Liver (tissue), 9 donors: ENCODE data around the gene DSCAM. TPM values are rescaled to one million over a fixed set of nuclear protein-coding genes. Genes with fewer than 3 reads are reported as not detected.

Experiments
- DNase-seq: peaks from one replicate; pipeline ENCODE4 v3.0.0-alpha.2; 2017; ENCODE audit warnings: low spot score
- H3K27ac ChIP-seq, 2 donors: one replicate each; pipeline ENCODE4 v1.7.0; 2013; ENCODE audit warnings: inconsistent platforms in 2 of 2, low read length in 2 of 2, control low read depth in 1 of 2, low read depth in 1 of 2, mild to moderate bottlenecking in 1 of 2
- H3K27me3 ChIP-seq, 4 donors: one replicate each; pipeline versions ENCODE4 v1.6.1 to v1.7.0; 2013; ENCODE audit warnings: low read length in 3 of 4, inconsistent platforms in 1 of 4, mild to moderate bottlenecking in 1 of 4, moderate library complexity in 1 of 4; ENCODE audit not compliant: control insufficient read depth in 4 of 4, insufficient read depth in 4 of 4
- H3K36me3 ChIP-seq, 4 donors: one replicate each; pipeline versions ENCODE4 v1.6.1 to v1.7.0; 2013; ENCODE audit warnings: low read length in 3 of 4, mild to moderate bottlenecking in 3 of 4, low read depth in 1 of 4, moderate library complexity in 1 of 4; ENCODE audit not compliant: control insufficient read depth in 4 of 4, insufficient read depth in 3 of 4
- H3K4me1 ChIP-seq, 4 donors: one replicate each; pipeline versions ENCODE4 v1.6.1 to v1.7.0; 2013; ENCODE audit warnings: low read length in 3 of 4, mild to moderate bottlenecking in 3 of 4, moderate library complexity in 1 of 4; ENCODE audit not compliant: control insufficient read depth in 4 of 4, insufficient read depth in 4 of 4
- H3K4me3 ChIP-seq, 3 donors: one replicate each; pipeline versions ENCODE4 v1.6.1 to v1.7.0; 2013; ENCODE audit warnings: low read length in 3 of 3, control low read depth in 1 of 3, low read depth in 1 of 3, mild to moderate bottlenecking in 1 of 3
- H3K9ac ChIP-seq, 2 donors: one replicate each; pipeline ENCODE4 v1.7.0; 2013; ENCODE audit warnings: low read length in 2 of 2, mild to moderate bottlenecking in 2 of 2, moderate library complexity in 2 of 2, control low read depth in 1 of 2, low read depth in 1 of 2
- H3K9me3 ChIP-seq, 4 donors: one replicate each; pipeline versions ENCODE4 v1.6.1 to v1.7.0; 2013; ENCODE audit warnings: low read length in 3 of 4; ENCODE audit not compliant: control insufficient read depth in 4 of 4
- EGR1 ChIP-seq, 2 donors: IDR thresholded peaks; 2 replicates each; pipeline ENCODE4 v1.6.1; 2016 to 2018; ENCODE audit warnings: antibody characterized with exemption in 2 of 2, low read depth in 2 of 2
- FOXA1 ChIP-seq: IDR thresholded peaks from 2 replicates; pipeline ENCODE4 v1.6.1; 2016; ENCODE audit warnings: antibody characterized with exemption
- FOXA2 ChIP-seq: IDR thresholded peaks from 2 replicates; pipeline ENCODE4 v1.6.1; 2016; ENCODE audit warnings: antibody characterized with exemption
- GABPA ChIP-seq, 2 donors: IDR thresholded peaks in 1 of 2; conservative IDR thresholded peaks in 1 of 2; 2 replicates each; pipeline ENCODE4 v1.6.1; 2016; ENCODE audit warnings: antibody characterized with exemption in 2 of 2, mild to moderate bottlenecking in 1 of 2, moderate library complexity in 1 of 2
- HNF4A ChIP-seq, 2 donors: conservative IDR thresholded peaks; 2 replicates each; pipeline ENCODE4 v1.6.1; 2016; ENCODE audit warnings: antibody characterized with exemption in 2 of 2, mild to moderate bottlenecking in 2 of 2
- HNF4G ChIP-seq: IDR thresholded peaks from 2 replicates; pipeline ENCODE4 v1.6.1; 2016; ENCODE audit warnings: antibody characterized with exemption
- JUND ChIP-seq, 2 donors: IDR thresholded peaks; 2 replicates each; pipeline ENCODE4 v1.6.1; 2016; ENCODE audit warnings: antibody characterized with exemption in 2 of 2
- NR2F2 ChIP-seq: IDR thresholded peaks from 2 replicates; pipeline ENCODE4 v1.6.1; 2016; ENCODE audit warnings: antibody characterized with exemption
- RAD21 ChIP-seq, 2 donors: IDR thresholded peaks; 2 replicates each; pipeline ENCODE4 v1.6.1; 2016; ENCODE audit warnings: antibody characterized with exemption in 2 of 2, mild to moderate bottlenecking in 2 of 2
- REST ChIP-seq: IDR thresholded peaks from 2 replicates; pipeline ENCODE4 v1.6.1; 2016; ENCODE audit warnings: antibody characterized with exemption, mild to moderate bottlenecking
- RXRA ChIP-seq, 2 donors: IDR thresholded peaks; 2 replicates each; pipeline ENCODE4 v1.6.1; 2017 to 2018; ENCODE audit warnings: antibody characterized with exemption in 2 of 2, mild to moderate bottlenecking in 1 of 2
- TAF1 ChIP-seq: conservative IDR thresholded peaks from 2 replicates; pipeline ENCODE4 v1.6.1; 2016; ENCODE audit warnings: antibody characterized with exemption, mild to moderate bottlenecking
- YY1 ChIP-seq: IDR thresholded peaks from 2 replicates; pipeline ENCODE4 v1.6.1; 2016; ENCODE audit warnings: antibody characterized with exemption, mild to moderate bottlenecking
- WGBS: extraction: QIAGEN DNeasy Blood & Tissue Kit; methylation state at CpG from one replicate; pipeline ENCODE4 v1.1.7; 2013; 5-methylcytosine and 5-hydroxymethylcytosine counted together
- polyA plus RNA-seq, 2 donors: library from polyadenylated mRNA; stranded (reverse) in 1 of 2; unstranded in 1 of 2; fragments of 200-250 nt in 1 of 2; fragments of >200 nt in 1 of 2; fragmentation: Nextera tagmentation in 1 of 2; extraction: Ambion mirVana in 1 of 2; gene quantifications; one replicate each; pipeline versions ENCODE4 v1.2.1 to v1.2.3, GENCODE V29; 2013 to 2015
- total RNA-seq, 2 donors: library from RNA; depleted of rRNA; stranded (reverse); fragments of >200 nt; gene quantifications; one replicate each; pipeline ENCODE4 v1.2.3, GENCODE V29; 2014
- TF ChIP-seq, protein P1 (sequence below): IDR thresholded peaks from 2 replicates; pipeline ENCODE4 v1.6.1; 2016; ENCODE audit warnings: antibody characterized with exemption
- donor health status: healthy.
- donor health status: healthy.
- donor health status: healthy.
- donor health status: healthy.
- donor health status: healthy.

DSCAM gene
- total and polyA plus RNA-seq, 4 donors: 0.02 to 0.23 (median 0.10) TPM

DNA sequence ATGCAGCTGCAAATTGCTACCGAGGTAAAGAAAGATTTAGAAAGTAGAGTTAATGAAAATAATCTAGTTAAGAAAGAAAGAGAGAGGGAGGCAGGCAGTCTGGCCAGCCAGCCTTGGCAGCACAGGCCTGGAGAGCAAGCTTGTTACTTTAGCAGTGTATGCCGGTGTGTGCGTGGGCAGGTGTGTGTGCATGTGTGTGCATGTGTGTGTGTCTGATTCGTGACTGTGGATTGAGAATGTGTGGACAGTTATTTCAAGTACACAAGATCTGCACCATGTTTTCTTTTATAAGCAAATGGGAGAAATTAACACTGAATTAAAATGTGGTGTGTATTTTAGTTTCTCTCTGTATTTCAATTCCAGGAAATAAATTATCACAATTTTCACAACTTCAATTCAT lies 211.6 kb downstream of the DSCAM start:
- WGBS: 78% methylated on average over 4 of the region's 4 CpGs
- Histone ChIP-seq H3K9ac (no peak overlapping the region), H3K36me3 (no peaks in the 10 kb centered on the region), H3K9me3 (no peaks in the 10 kb centered on the region), H3K4me1 (no peaks in the 10 kb centered on the region), H3K4me3 (no peak overlapping the region), H3K27ac (no peak overlapping the region), H3K27me3 (peaks cover 0 to 4% (median 2%) of the 10 kb centered on the region in 4 donors)
- DNase-seq: no peak
- TF ChIP-seq RAD21 (IDR thresholded peaks at IDR 0.05) (no peak), FOXA1 (no peak)

- H3K4me3 ChIP-seq: no peak overlapping the region
- DNase-seq: no peak
- no peaks in the 10 kb centered on the region for H3K9me3 ChIP-seq
- H3K27ac ChIP-seq: no peak overlapping the region
- H3K27me3 ChIP-seq: peaks cover 0 to 4% (median 0%) of the 10 kb centered on the region in 4 donors
- 86% methylated on average over 6 of the region's 6 CpGs for WGBS
- no peaks in the 10 kb centered on the region for H3K36me3 ChIP-seq
- no peak overlapping the region for H3K9ac ChIP-seq
- no peaks in the 10 kb centered on the region for H3K4me1 ChIP-seq
- TF ChIP-seq HNF4G (no peak), TAF1 (no peak), NR2F2 (no peak), GABPA (IDR thresholded peaks at IDR 0.05 in 1 of 2, conservative IDR thresholded peaks at IDR 0.05 in 1 of 2) (no peak)
Measured at GRCh38 chr21:40634141-40634540, 212.8 kb downstream of the DSCAM start.

DNA sequence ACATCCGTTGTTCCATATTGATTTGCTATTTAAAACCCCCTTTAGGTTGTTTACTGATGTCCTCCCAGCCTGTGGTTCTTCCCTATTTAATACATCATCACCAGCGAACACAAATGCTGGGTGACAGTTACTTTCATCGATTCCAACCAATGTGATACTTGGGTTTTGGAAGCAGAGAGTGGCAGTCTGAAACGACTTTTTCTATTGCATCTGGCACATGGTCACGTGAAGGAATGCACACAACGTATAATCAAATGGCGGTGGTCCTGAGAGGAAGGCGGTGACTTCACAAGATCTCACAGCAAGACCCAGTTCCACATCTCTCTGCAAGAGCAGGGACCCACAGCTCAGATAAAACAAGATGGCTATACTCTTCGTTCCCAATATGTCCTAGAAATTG lies 213.9 kb downstream of the DSCAM start:
- Histone ChIP-seq H3K4me1 (no peaks in the 10 kb centered on the region), H3K9me3 (no peaks in the 10 kb centered on the region), H3K36me3 (no peaks in the 10 kb centered on the region), H3K4me3 (no peak overlapping the region), H3K27ac (no peak overlapping the region), H3K27me3 (no peaks in the 10 kb centered on the region), H3K9ac (no peak overlapping the region)
- 80% methylated on average over 9 of the region's 9 CpGs for WGBS
- no peak for DNase-seq
- TF ChIP-seq FOXA2: no peak
- no peak for TF ChIP-seq FOXA1
- TF ChIP-seq, protein P1, sequence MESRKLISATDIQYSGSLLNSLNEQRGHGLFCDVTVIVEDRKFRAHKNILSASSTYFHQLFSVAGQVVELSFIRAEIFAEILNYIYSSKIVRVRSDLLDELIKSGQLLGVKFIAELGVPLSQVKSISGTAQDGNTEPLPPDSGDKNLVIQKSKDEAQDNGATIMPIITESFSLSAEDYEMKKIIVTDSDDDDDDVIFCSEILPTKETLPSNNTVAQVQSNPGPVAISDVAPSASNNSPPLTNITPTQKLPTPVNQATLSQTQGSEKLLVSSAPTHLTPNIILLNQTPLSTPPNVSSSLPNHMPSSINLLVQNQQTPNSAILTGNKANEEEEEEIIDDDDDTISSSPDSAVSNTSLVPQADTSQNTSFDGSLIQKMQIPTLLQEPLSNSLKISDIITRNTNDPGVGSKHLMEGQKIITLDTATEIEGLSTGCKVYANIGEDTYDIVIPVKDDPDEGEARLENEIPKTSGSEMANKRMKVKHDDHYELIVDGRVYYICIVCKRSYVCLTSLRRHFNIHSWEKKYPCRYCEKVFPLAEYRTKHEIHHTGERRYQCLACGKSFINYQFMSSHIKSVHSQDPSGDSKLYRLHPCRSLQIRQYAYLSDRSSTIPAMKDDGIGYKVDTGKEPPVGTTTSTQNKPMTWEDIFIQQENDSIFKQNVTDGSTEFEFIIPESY: no peak
- no peak for TF ChIP-seq YY1
- no peak for TF ChIP-seq REST
- TF ChIP-seq RXRA (IDR thresholded peaks at IDR 0.05): no peak
- no peak for TF ChIP-seq EGR1 (IDR thresholded peaks at IDR 0.05; ENCODE audit: low read depth in 2 of 2)
- no peak for TF ChIP-seq HNF4A (conservative IDR thresholded peaks at IDR 0.05)
- TF ChIP-seq JUND (IDR thresholded peaks at IDR 0.05): no peak
